Cardiac muscle cell (in vitro differentiated cells and primary cell): ENCODE data around the gene CAMSAP1. TPM values are rescaled to one million over a fixed set of nuclear protein-coding genes. Genes with fewer than 3 reads are reported as not detected.

ENCODE experiments used
- DNase-seq, 2 donors: peaks; one replicate each; pipeline versions ENCODE4 v3.0.0 to v3.0.0-alpha.2; 2010 to 2017; ENCODE audit warnings: low read depth in 1 of 2, low spot score in 1 of 2
- H3K27ac ChIP-seq: fragments of 200-600 bp; sonication (generic); 2 replicates; pipeline ENCODE4 v1.5.1; 2016
- H3K27me3 ChIP-seq: fragments of 200-600 bp; sonication (generic); 2 replicates; pipeline ENCODE4 v1.6.0; 2016; ENCODE audit warnings: control low read depth
- H3K36me3 ChIP-seq: fragments of 200-600 bp; sonication (generic); 2 replicates; pipeline ENCODE4 v1.5.1; 2016; ENCODE audit warnings: control low read depth
- H3K4me1 ChIP-seq: fragments of 200-600 bp; sonication (generic); 2 replicates; pipeline ENCODE4 v1.8.1; 2017; ENCODE audit warnings: low read depth, mild to moderate bottlenecking, mixed run types
- H3K4me3 ChIP-seq: fragments of 200-600 bp; sonication (generic); 2 replicates; pipeline ENCODE4 v1.5.1; 2016; ENCODE audit warnings: mild to moderate bottlenecking
- H3K9me3 ChIP-seq: fragments of 200-600 bp; sonication (generic); 2 replicates; pipeline ENCODE4 v1.5.1; 2017; ENCODE audit warnings: low read depth, mild to moderate bottlenecking, control low read depth
- polyA plus RNA-seq: library from polyadenylated mRNA; unstranded; fragments of >200 nt; fragmentation: Nextera tagmentation; extraction: Ambion mirVana; gene quantifications from 2 replicates; pipeline ENCODE4 v1.2.1, GENCODE V29; 2016
- total RNA-seq: library from RNA; depleted of rRNA; stranded (reverse); fragments of >200 nt; gene quantifications from 2 replicates; pipeline ENCODE4 v1.2.3, GENCODE V29; 2016
- TF ChIP-seq, protein P1 (sequence below): IDR thresholded peaks from 2 replicates; pipeline ENCODE4 v1.5.1; 2012; ENCODE audit warnings: low read depth, mild to moderate bottlenecking, low read length

CAMSAP1 gene
- total and polyA plus RNA-seq, 2 experiments from 2014 or later: 7.8 to 64.1 TPM

DNA sequence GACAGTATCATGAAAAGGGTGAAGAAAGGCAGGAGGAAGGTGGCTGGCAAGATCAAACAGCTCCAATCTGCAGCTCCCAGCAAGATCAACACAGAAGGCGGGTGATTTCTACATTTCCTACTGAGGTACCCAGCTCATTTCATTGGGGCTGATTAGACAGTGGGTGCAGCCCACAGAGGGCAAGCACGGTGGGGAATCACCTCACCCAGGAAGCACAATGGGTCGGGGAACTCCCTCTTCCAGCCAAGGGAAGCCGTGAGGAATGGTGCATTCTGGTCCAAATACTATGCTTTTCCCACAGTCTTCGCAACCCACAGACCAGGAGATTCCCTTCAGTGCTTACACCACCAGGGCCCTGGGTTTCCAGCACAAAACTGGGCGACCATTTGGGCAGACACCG, 66.8 kb downstream of the CAMSAP1 start:
- Histone ChIP-seq H3K4me3 (no peak overlapping the region), H3K9me3 (no peaks in the 10 kb centered on the region), H3K4me1 (no peaks in the 10 kb centered on the region), H3K36me3 (no peaks in the 10 kb centered on the region), H3K27ac (no peak overlapping the region), H3K27me3 (no peaks in the 10 kb centered on the region)
- DNase-seq: no peak
- TF ChIP-seq, protein P1, sequence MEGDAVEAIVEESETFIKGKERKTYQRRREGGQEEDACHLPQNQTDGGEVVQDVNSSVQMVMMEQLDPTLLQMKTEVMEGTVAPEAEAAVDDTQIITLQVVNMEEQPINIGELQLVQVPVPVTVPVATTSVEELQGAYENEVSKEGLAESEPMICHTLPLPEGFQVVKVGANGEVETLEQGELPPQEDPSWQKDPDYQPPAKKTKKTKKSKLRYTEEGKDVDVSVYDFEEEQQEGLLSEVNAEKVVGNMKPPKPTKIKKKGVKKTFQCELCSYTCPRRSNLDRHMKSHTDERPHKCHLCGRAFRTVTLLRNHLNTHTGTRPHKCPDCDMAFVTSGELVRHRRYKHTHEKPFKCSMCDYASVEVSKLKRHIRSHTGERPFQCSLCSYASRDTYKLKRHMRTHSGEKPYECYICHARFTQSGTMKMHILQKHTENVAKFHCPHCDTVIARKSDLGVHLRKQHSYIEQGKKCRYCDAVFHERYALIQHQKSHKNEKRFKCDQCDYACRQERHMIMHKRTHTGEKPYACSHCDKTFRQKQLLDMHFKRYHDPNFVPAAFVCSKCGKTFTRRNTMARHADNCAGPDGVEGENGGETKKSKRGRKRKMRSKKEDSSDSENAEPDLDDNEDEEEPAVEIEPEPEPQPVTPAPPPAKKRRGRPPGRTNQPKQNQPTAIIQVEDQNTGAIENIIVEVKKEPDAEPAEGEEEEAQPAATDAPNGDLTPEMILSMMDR: no peak

DNA sequence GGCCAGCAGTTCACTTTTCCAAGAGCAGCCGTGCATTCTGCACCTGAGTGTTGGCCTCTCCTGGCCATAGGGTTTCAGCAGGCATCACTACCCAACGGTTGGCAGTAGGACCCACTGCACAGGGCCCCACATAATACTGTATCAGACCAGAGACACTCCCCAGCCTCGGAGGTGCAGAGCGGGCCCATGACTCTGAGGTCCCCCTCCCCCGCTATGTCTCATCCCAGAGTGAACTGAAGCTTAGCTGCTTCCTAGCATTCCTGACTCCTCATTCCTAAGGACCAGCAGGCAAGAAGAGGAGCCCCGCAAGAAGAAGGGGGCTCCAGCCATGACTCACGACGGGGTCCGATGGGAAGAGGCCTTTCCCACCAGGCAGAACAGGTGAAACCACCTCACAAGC, 67.2 kb downstream of the CAMSAP1 start:
- no peaks in the 10 kb centered on the region for H3K9me3 ChIP-seq
- no peak overlapping the region for H3K4me3 ChIP-seq
- H3K4me1 ChIP-seq: no peaks in the 10 kb centered on the region
- no peak for DNase-seq
- H3K27ac ChIP-seq: no peak overlapping the region
- TF ChIP-seq, protein P1: no peak
- no peaks in the 10 kb centered on the region for H3K27me3 ChIP-seq
- H3K36me3 ChIP-seq: no peaks in the 10 kb centered on the region

DNA sequence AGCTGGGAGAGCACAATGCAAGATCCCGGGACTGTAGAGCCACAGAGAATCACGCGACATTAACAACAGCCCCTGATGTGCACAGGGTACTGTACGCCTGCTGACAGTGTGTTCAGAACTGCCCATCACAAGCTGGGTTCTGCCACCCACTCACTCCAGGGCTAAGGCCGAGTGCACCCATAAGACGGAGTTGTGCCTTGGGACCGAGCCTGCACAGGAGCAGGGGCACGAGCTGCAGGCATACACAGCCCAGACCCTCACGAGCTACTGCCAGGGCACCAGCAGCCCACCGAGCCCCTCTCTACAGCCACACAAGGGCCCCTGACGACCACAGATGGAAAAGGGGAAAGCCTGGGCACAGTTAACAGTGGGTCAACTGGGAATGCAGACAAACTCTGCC, 67.8 kb downstream of the CAMSAP1 start:
- TF ChIP-seq, protein P1: no peak
- Histone ChIP-seq H3K4me3 (no peak overlapping the region), H3K27ac (no peak overlapping the region), H3K4me1 (no peaks in the 10 kb centered on the region), H3K27me3 (no peaks in the 10 kb centered on the region), H3K36me3 (no peaks in the 10 kb centered on the region), H3K9me3 (no peaks in the 10 kb centered on the region)
- DNase-seq: no peak

DNA sequence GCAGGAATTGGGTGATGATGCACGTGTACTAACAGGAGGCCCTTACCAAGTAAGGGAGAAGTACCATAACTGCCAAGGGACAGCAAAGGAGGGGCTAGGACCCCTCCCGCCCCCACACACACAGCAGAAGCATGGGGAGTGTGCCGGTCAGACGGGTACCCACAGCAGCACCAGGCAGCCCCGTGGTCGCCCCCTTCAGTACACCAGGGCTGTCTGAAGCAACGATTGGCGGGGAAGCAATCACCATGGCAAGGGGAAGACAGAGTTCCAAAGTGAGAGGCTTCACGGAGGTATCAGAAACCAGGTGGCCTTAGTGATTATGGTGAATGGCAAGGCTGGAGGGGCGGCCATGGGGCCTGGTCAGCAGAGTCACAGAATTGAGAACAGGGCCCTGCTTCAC, 72.2 kb downstream of the CAMSAP1 start:
- Histone ChIP-seq H3K36me3 (no peaks in the 10 kb centered on the region), H3K27me3 (no peaks in the 10 kb centered on the region), H3K4me1 (no peaks in the 10 kb centered on the region), H3K4me3 (no peak overlapping the region), H3K9me3 (no peaks in the 10 kb centered on the region), H3K27ac (no peak overlapping the region)
- DNase-seq: no peak
- TF ChIP-seq, protein P1: no peak

DNA sequence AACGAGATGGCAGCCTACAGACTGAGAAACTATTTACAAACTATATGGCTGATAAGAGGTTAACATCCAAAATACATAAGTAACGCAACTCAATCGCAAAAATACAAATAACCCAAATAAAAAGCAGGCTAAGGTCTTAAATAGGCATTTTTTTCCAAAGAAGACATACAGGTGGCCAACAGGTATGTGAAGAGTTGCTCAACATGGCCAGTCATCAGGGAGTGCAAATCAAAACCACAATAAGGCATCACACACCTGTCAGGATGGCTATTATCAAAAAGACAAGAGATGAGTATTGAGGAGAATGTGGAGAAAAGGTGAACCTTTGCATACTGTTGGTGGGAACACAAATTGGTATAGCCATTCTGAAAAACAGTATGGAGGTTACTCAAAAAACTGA, 73.5 kb downstream of the CAMSAP1 start:
- H3K4me1 ChIP-seq: no peaks in the 10 kb centered on the region
- no peaks in the 10 kb centered on the region for H3K9me3 ChIP-seq
- TF ChIP-seq, protein P1: no peak
- no peak for DNase-seq
- H3K27ac ChIP-seq: no peak overlapping the region
- H3K4me3 ChIP-seq: no peak overlapping the region
- no peaks in the 10 kb centered on the region for H3K36me3 ChIP-seq
- no peaks in the 10 kb centered on the region for H3K27me3 ChIP-seq

DNA sequence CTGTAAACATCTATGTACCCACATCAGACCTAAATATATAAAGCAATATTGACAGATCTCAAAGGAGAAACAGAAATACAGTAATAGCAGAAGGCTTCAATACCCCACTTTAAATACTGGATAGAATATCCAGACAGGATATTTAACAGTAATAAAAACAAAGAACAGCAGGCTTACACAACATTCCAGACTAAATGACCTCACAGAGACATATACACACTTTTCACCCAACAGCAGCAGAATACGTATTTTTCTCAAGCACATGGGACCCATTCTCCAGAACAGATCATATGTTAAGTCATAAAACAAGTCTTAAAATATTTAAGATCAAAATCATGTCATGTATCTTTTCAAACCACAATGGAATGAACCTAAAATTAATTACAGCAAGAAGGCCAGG, 76.8 kb downstream of the CAMSAP1 start:
- no peak for DNase-seq
- Histone ChIP-seq H3K27me3 (no peaks in the 10 kb centered on the region), H3K9me3 (no peaks in the 10 kb centered on the region), H3K4me3 (no peak overlapping the region), H3K4me1 (no peaks in the 10 kb centered on the region), H3K36me3 (peaks cover 6% of the 10 kb centered on the region), H3K27ac (no peak overlapping the region)
- TF ChIP-seq, protein P1: no peak
